Ecto neural progenitor cell (in vitro differentiated cells): ENCODE results near the gene CDC42SE2.
"Not testable (repeated sequence)": the region's sequence is repeated elsewhere in the genome, so short reads cannot be mapped to it uniquely, and the experiment has no call there.

Experiments
- DNase-seq: peaks from one replicate; pipeline ENCODE4 v3.0.0-alpha.2; 2018; ENCODE audit warnings: low spot score

Gene CDC42SE2

DNA sequence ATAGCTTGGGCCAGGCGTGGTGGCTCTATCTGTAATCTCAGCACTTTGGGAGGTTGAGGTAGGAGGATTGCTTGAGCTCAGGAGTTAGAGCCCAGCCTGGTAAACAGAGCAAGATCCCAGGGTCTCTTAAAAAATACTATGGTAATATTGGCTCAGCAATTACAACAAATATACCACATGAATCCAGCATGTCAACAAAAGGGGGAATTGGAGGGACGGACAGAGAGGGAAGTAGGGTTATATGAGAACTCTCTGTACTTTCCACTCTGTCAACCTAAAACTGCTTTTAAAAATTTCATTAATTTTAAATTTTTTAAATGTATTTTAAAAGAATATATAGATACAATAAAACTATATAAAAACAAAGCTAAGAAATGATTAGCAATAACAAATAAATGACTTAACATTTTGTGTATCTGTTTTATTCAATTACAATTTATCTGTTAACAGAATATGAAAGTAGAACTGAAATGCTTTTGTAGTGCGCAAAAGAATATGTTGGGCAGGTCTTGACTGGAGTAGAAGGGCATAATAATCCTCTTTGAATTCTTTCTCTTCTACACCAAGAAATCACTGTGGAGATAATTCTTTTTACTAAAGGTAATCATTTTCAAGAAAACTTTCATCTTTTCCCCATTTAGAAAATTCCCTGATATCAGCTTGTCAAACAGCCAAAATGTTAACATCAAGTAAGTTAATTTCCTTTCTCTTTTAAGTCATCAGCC is 12.9 kb upstream of the CDC42SE2 start:
- DNase-seq, result no peak

DNA sequence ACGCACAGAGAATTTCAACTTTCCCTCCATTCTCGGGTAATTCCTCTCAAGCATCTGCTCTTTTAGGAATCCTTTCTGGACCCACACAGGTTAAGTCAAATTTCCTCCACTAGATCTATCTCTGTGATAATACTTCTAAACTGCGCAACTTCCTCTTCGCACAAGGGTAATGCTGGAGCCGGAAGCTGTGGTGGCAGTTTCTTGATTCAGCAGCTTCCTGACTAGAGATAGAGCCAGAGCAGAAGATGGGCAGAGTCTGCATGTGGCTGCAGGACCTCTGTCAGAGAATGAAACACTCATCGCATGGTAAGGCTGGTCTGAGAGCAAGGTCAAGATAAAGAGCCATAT is 11.1 kb upstream of the CDC42SE2 start:
- DNase-seq, result no peak

DNA sequence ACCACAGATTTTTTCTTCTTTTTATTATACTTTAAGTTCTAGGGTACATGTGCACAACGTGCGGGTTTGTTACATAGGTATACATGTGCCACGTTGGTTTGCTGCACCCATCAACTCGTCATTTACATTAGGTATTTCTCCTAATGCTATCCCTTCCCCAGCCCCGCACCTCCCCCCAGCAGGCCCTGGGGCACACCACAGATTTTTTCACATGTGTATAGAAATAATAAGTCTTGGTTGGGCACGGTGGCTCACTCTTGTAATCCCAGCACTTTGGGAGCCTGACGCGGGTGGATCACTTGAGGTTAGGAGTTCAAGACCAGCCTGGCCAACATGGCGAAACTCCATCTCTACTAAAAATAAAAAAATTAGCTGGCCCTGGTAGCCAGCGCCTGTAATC is 9.8 kb upstream of the CDC42SE2 start:
- not testable (repeated sequence) for DNase-seq

DNA sequence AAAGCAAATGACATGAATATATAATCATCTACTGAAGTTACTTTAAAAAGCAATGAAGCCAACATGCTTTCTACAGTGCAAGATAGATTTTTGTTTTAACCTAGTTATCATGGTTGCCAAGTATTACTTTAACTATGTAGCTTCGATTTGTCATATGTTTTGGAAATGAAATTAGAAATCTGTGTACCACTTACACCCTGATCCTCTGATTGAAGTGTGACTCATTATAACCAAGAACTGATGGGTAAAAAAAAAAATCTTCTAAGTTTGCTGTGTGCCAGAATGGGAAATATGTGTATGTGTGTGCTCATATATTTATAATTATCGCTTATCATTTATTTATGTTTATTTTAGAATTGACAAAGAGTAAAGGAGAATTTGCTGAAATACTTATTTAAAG is 9.1 kb upstream of the CDC42SE2 start:
- DNase-seq, result no peak

DNA sequence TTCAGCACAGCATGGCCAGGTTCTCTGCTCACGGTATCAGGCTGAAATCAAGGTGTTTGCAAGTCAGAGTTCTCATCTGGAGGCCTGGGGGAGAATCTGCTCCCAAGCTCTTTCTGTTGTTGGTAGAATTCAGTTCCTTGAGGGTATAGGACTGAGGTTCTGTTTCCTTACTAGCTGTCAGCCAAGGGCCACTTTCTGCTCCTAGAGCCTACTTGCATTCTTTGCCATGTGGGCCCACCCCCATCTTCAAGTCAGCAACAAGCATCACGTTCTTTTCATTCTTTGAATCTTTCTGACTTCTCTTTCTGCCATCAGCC is 7.4 kb upstream of the CDC42SE2 start:
- DNase-seq, result no peak

DNA sequence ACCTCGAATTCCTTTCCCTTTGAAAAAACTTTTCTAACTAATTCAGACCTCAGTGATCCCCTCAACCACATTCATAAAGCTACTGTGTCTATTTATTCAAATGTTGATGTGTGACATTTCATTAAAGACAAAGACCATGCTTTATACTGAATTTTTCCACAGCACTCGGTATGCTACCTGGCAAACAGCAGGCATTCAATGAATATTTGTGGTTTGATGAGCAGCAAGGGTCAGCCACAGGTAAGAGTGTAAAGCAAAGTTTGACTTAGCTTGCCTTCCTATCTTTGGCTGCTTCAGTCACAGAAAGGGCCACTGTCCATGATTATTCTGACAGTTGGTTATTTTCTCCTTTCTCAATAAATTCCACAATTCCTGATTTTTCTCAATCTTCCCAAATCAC is 5.1 kb upstream of the CDC42SE2 start:
- no peak for DNase-seq

DNA sequence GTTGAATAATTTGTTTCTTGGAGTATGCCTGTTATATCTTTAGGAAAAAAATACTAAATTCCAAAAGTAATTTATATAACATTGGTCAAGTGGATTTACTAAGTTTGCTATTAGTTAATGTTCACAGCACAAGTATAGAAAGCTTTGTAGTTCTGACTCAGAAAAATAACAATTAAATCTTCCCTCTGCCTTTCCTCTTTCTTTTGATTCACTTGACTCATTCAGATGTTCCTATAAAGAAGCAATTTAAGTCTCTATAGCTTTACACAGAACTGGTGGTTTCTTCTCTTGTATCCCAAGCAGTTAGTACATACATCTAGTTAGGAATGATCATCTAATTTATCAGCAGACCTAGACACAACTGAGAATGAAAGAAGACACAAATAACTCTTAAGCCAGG is 4.5 kb upstream of the CDC42SE2 start:
- no peak for DNase-seq

DNA sequence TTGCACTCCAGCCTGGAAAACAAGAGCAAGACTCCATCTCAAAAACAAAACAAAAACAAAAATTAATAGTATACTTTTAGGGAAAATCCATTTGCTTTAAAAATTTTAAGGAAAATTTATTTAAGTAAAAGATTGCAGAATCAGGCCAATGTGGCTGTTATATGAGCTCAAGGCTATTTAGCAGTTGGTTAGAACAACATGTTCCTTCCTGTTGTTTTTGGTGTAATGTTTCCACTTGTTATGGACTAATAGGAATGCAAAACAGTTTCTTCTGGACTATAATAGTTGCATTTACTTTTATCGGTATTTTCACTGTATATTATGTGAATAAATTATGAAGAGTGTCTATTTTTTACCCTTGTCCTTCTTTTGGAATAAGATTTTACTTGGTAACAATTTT is 3.0 kb upstream of the CDC42SE2 start:
- DNase-seq, result no peak

DNA sequence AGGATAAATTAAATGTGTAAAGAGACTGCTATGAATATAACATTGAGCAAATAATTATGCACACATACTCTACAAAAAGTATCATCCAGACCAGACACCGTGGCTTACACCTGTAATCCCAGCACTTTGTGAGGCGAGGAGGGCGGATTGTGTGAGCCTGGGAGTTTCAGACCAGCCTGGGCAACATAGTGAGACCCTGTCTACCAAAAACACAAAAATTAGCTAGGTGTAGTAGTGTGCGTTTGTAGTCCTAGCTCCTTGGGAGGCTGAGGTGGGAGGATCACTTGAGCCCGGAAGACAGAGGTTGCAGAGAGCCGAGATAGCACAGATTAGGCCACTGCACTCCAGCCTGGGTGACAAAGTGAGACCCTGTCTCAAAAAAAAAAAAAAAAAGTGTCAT is 2.4 kb upstream of the CDC42SE2 start:
- no peak for DNase-seq

DNA sequence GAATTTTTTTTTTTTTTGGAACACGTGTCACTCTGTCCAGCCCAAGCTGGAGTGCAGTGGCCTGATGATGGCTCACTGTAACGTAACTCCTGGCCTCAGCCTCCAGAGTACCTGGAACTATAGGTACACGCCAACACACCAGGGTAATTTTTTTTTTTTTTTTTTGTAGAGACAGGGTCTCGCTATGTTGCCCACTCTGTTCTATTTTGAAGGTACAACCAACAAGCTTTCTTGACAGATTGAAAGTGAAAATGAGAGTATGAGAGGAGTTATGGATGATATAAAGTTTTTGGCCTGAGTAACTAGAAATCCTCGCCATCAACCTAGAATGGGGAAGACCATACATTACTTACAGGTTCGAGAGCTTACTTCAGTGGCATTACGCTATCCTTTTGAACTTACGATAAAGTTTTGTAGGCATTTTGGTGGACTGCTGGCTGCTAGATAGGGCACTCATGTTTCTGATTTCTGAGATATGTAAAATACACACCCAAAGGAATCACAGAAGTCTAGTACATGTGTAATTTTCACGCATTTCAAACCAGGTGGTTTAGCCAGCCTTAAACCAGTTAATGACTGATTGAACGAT is 806 bp upstream of the CDC42SE2 start:
- no peak for DNase-seq

DNA sequence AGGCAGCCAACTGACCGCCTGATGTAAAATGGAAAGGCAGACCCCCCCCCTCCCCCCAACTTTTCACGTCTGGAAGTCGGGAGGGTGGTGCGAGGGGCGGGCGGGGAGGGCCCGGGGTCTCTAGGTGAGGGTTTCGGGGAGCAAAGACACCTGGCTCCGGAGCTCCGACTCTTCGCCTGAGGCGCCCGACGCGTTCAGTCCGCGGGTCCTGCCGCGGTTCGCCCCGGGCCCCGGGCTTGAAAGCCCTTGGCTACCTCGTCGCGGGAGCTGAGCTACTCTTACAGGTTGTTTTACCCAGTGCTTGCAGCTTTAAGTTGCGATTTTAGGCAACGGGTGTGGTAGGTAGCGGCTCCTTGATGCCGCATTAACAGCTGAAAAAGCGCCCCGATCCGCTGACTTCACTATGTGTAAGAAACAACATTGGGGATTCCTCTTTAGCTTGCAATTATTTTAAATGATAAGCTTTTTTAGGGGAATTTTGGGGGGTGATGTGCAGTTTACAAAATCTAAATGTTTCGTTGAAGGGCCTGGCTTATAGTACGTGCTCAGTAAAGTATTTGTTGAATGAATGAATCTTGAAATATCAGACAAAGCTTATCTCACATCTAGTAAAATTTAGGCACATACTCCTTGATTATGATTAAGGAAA is 722 bp downstream of the CDC42SE2 start:
- DNase-seq, result no peak

DNA sequence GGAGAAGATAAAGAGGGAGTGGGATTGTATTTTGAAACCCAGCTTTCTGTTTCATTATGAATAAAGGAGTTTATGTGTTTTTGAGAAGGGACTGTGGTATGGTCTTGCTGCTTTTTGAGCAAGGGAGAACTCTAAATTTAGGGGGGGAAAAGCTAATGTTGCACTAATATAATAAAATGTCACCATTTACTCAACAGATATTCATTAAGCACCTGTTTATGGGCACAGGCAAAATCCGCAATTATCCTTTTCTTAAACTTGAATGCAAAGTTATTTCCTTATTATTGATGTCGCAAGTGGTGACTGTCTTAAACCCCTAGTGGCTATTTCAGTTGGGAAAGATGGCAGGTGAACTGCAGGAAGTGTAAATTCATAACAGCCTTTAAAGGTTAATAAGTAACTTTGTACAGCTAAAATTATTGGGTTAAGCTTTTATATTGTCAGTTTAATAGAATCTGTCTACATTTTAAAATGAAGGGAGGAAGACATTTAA is 1.5 kb downstream of the CDC42SE2 start:
- DNase-seq, result no peak

DNA sequence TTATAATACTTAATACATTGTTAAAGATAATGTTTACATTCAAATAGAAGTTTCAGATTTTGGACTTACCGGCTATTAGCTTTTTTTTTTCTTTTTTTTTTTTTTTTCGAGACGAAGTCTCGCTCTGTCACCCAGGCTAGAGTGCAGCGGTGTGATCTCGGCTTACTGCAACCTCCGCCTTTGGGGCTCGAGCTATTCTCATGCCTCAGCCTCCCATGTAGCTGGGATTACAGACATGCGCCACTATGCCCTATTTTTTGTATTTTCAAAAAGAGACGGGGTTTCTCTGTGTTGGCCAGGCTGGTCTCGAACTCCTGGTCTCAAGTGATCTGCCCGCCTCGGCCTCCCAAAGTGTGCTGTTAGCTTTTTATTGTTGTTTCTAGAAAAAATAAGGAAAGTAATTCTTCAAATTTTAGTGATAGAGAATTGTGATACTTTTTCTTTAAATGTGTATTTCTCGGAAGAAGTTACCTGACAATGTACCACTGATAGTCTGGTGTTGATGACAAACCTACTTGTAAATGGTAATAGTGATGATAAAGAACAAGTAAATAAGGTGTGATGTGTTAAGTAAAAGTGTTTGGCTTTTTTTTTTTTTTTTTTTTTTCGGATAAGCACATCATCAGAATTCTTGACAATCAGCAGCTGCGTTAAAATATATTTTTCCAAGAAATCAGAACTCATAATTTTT is 2.7 kb downstream of the CDC42SE2 start:
- DNase-seq, result no peak

DNA sequence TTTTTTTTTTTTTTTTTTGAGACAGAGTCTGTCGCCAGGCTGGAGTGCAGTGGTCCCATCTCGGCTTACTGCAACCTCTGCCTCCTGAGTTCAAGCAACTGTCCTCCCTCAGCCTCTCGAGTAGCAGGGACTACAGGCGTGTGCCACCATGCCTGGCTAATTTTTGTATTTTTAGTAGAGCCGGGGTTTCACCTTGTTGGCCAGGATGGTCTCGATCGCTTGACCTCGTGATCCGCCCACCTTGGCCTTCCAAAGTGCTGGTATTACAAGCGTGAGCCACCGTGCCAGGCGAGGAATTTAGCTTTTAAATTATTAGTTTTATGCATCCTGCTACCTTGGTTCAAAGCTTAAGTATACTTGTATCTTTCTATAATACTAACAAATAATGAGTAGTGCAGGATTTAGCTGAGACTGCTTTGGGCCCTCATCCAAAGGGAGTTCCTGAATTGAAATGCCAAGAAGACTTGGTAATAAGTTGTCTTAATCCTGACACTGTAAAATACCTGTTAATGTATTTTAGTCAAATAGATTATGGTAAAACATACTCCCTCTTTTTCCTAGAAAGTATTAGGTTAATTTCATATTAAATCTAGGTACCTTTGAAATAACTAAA is 5.0 kb downstream of the CDC42SE2 start:
- DNase-seq, result no peak

DNA sequence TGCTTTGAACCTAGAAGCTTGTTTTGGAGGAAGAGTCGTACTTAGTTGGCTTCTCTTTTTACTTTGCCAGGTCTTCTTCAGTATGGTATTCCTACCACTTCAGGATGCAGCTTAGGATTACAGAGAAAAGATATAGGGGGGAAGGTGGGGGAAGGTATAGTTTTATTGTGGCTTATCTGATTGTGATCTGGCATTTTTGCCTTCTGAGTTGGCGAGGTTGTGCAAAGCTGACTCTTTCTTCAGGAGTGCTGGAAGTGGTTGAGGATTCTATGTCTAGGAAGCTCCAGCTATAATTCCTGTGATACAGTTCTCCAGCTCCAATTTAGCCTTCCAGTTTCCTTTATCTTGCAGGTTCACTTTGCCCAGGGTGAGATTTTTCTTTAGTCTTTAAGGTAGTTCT is 7.0 kb downstream of the CDC42SE2 start:
- DNase-seq, result no peak

DNA sequence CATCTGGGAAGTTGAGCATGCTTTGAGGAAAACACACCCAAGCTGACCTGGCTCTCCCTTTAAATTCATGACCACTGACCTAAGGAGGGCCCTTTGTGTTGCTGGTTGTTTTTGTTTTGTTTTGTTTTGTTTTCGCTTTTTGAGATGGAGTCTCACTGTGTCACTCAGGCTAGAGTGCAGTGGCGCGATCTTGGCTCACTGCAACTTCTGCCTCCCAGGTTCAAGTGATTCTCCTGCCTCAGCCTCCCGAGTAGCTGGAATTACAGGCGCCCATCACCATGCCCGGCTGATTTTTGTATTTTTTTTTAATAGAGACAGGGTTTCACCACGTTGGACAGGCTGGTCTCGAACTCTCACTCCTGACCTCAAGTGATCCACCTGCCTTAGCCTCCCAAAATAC is 8.0 kb downstream of the CDC42SE2 start:
- DNase-seq, result not testable (repeated sequence)

DNA sequence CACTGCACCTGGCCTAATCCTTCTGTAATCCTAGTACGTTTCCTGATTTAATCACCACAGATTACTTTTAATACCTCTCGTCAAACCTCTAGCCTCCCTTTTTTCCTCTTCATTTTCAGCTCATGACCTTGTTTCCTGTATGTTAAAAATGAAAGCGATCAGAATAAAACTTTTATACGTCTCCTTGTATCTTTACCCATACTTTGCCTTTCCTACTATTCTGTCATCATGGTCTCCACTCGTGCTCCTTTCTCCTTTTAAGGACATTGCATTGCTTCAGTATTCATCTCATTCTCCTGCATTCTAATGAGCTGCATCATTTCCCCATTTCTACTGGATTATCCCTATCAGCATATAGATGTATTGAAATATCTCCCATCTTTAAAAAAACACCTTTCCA is 8.5 kb downstream of the CDC42SE2 start:
- no peak for DNase-seq

DNA sequence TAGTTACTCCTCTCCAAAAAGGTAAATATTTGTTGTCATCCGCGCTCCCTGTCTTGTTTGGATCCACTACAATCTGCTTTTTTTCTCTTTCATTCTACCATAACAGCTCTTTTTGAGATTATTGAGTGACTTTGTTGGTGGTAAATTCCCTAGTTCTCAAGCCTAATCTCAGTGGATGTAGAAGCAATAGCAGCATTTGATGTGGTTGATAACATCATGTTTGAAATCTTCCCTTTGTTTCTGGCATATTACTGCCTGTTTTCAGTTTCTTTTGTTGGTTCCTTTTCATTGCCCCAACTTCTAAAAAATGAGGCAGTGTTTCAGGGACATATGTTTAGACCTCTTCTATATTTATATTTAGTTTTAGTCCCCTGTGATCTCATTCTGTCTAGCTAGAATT is 8.9 kb downstream of the CDC42SE2 start:
- no peak for DNase-seq

DNA sequence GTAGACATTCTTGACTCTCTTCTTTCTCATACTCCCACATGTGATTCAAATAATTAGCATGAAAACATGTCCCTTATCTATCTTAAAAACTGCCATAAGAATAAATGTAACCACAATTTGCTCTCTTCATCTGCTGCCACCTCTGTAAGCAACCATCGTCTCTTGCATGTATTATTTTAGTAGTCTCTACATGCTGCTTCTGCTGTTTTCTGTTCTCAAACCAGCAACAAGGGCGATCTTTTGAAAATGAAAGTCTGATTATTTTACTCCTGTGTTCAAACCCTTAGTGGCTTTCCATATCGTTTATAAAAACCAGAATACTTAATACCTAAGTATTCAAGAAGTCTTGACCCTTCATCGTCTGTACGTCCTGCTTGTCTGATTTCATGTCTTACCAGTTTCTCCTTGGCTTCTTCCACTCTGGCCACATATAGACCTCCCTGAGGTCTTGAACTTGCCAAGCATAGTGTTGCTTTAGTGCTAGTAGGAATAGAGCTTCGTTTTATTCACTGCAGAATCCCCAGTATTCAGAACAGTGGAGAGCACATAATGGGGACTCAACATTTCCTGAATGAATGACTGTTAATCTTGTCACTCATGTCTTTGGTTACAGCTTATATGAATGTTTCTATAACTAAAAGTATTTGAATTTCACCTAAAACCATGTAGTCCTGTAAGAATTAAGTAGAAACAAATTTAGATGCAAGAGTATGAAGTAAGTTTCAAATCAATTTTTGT is 10.6 kb downstream of the CDC42SE2 start:
- DNase-seq, result no peak

DNA sequence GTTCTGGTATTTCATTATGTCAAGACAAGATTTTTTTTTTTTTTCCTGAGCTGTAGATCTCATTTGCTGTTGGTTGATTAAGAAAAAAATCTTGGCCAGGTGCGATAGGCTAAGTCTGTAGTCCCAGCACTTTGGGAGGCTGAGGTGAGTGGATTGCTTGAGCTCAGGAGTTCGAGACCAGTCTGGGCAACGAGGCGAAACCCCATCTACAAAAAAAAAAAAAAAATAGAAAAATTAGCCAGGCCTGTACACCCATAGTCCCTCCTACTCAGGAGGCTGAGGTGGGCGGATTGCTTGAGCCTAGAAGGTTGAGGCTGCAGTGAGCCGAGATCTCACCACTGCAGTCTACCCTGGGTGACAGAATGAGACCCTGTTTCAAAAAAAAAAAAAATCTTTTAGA is 12.2 kb downstream of the CDC42SE2 start:
- no peak for DNase-seq

DNA sequence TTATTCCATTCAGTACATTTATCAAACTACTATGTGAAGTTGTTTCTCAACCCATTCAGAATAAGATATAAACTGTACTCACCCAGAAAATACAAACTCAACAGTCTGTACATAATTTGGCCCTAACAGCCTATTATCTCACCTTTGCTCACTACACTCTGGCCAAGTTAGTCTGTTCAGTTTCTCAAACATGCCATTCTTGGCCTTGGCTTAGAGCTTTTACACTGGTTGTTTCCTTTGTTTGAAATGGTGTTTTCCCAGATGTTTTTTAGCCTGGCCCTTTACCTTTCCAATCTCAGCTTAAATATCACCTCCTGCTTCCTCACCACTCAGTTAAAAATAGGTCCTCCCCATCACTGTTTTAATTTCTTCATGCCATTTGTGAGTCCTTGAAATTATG is 13.6 kb downstream of the CDC42SE2 start:
- no peak for DNase-seq
